MM.1S (cell line): Measurements from ENCODE around the gene PRDM11.

ENCODE experiments used
- CTCF ChIP-seq: fragments of 300-600 bp; sonication (generic); IDR thresholded peaks from 2 replicates; pipeline ENCODE4 v1.5.1; 2016; ENCODE audit warnings: antibody characterized with exemption, low read length, mixed read lengths
- EZH2 ChIP-seq: fragments of 300-600 bp; sonication (generic); optimal IDR thresholded peaks from 2 replicates; pipeline ENCODE3; 2017; ENCODE audit warnings: low read depth, mild to moderate bottlenecking, antibody characterized with exemption, low read length, mixed read lengths

GRCh38 chr11:45250035-45250718 lies 103.7 kb downstream of the PRDM11 start:
- TF ChIP-seq CTCF, result no peak
- no peak for TF ChIP-seq EZH2
